Pancreas (tissue), 10 donors: ENCODE data around the gene SCLY. TPM values are rescaled to one million over a fixed set of nuclear protein-coding genes. Genes with fewer than 3 reads are reported as not detected.

Source experiments
- ATAC-seq, 4 donors: fragments of 200-7000 bp; cut with Tn5 transposase; one replicate each; pipeline versions ENCODE4 v1.8.0 to v1.9.1; 2020; ENCODE audit warnings: mild to moderate bottlenecking in 4 of 4, moderate library complexity in 4 of 4
- DNase-seq, 6 donors: peaks; one replicate each; pipeline ENCODE4 v3.0.0-alpha.2; 2020
- FAIRE-seq: peaks from 2 replicates; lab custom pipeline; 2012; peaks lifted over from hg19 to GRCh38; lab: Jason Lieb, UNC
- H3K27ac ChIP-seq, 4 donors: fragments of 200-600 bp; sonication (generic); 1 replicate in 3 of 4; 2 replicates in 1 of 4; pipeline versions ENCODE4 v1.5.0 to v1.8.0; 2020
- H3K27me3 ChIP-seq, 4 donors: fragments of 200-600 bp; one replicate each; pipeline ENCODE4 v1.8.0; 2021
- H3K36me3 ChIP-seq, 3 donors: fragments of 200-600 bp; sonication (generic) in 1 of 3; one replicate each; pipeline versions ENCODE4 v1.5.0 to v1.8.0; 2020 to 2021
- H3K4me1 ChIP-seq, 3 donors: fragments of 200-600 bp; one replicate each; pipeline ENCODE4 v1.8.0; 2021
- H3K4me3 ChIP-seq, 4 donors: fragments of 200-600 bp; sonication (generic) in 2 of 4; one replicate each; pipeline versions ENCODE4 v1.5.0 to v1.8.0; 2020 to 2021
- H3K9me3 ChIP-seq, 4 donors: fragments of 200-600 bp; one replicate each; pipeline ENCODE4 v1.8.0; 2021
- WGBS, 2 donors: extraction: QIAGEN DNeasy Blood & Tissue Kit; methylation state at CpG; one replicate each; pipeline ENCODE4 v1.1.7; 2013; 5-methylcytosine and 5-hydroxymethylcytosine counted together
- intact Hi-C, 3 donors: fragments of 100-400 bp; cut with DNase I; formaldehyde crosslinking; loops; one replicate each; pipeline versions ENCODE4 v1.11.1 to v1.14.2; 2022
- polyA plus RNA-seq, 2 donors: library from polyadenylated mRNA; stranded (reverse); fragments of 200-250 nt; gene quantifications; one replicate each; pipeline ENCODE4 v1.2.3, GENCODE V29; 2013
- total RNA-seq, 6 donors: library from RNA; stranded (reverse); fragmentation: NEBNext Ultra II Directional in 4 of 6; extraction: Animal tissue kit (Norgen Biotek cat#: 25700) in 4 of 6; gene quantifications; one replicate each; pipeline versions ENCODE4 v1.2.1 to v1.2.4, GENCODE V29; 2021 to 2023
- TF ChIP-seq, protein P1 (sequence below), 4 donors: fragments of 200-600 bp; sonication (generic) in 3 of 4; IDR thresholded peaks; one replicate each; pipeline versions ENCODE4 v1.5.0 to v1.8.0; 2021; ENCODE audit warnings: antibody characterized with exemption in 4 of 4
- donor health status: healthy with polysubstance abuse.
- donor health status: DM: no; HTN: no; CAD: no; lungs with moderate emphysema.
- donor health status: DM: no; HTN: no; CAD: no.
- donor health status: control.
- donor health status: control.
- donor health status: Bipolar disorder and iron deficiency.
- donor health status: DM: yes; HTN: yes; CAD: no.
- donor health status: DM: no; HTN: no; CAD: no.
- donor health status: DM: no; HTN: no; CAD: no.
- donor health status: DM: yes; HTN: yes; CAD: no.

Gene SCLY
- total and polyA plus RNA-seq, 8 donors = 13.8 to 33.5 (median 22.3) TPM

DNA sequence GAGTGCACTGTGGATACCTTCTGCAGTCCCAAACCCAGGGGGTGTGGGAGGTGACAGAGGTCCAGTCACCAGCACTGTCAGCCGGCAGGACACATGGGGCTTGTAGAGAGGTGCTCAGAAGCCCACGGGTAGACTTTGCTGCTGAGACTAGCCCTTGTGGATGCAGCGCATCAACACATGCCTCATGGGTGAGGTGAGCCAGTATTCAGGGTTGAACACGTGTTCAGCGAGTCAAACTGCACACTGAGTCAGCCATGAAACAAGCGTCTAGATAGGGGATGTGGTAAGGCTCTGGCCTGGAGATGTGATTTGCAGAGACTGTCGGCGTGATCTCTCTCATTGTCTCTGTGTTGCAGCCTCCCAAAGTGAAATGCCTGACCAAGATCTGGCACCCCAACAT lies 35.8 kb upstream of the SCLY start:
- no peaks in the 10 kb centered on the region for H3K27me3 ChIP-seq
- H3K4me3 ChIP-seq = no peak overlapping the region
- peaks cover 0 to 3% (median 0%) of the 10 kb centered on the region in 3 donors for H3K36me3 ChIP-seq
- intact Hi-C loops = no loop called here
- TF ChIP-seq, protein P1, sequence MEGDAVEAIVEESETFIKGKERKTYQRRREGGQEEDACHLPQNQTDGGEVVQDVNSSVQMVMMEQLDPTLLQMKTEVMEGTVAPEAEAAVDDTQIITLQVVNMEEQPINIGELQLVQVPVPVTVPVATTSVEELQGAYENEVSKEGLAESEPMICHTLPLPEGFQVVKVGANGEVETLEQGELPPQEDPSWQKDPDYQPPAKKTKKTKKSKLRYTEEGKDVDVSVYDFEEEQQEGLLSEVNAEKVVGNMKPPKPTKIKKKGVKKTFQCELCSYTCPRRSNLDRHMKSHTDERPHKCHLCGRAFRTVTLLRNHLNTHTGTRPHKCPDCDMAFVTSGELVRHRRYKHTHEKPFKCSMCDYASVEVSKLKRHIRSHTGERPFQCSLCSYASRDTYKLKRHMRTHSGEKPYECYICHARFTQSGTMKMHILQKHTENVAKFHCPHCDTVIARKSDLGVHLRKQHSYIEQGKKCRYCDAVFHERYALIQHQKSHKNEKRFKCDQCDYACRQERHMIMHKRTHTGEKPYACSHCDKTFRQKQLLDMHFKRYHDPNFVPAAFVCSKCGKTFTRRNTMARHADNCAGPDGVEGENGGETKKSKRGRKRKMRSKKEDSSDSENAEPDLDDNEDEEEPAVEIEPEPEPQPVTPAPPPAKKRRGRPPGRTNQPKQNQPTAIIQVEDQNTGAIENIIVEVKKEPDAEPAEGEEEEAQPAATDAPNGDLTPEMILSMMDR (IDR thresholded peaks at IDR 0.05) = no peak
- WGBS, 2 donors = 91 to 93% methylated on average over 8 of the region's 8 CpGs
- DNase-seq (no peak), ATAC-seq (no peak), FAIRE-seq (no peak)
- no peaks in the 10 kb centered on the region for H3K9me3 ChIP-seq
- H3K4me1 ChIP-seq = no peaks in the 10 kb centered on the region
- H3K27ac ChIP-seq = no peak overlapping the region

GRCh38 chr2:238025741-238026360 lies 35.0 kb upstream of the SCLY start:
- DNase-seq = no peak

GRCh38 chr2:238027058-238027457 lies 33.7 kb upstream of the SCLY start:
- WGBS, 2 donors = 84 to 90% methylated on average over 4 of the region's 4 CpGs
- ATAC-seq (no peak), DNase-seq (no peak), FAIRE-seq (no peak)
- Histone ChIP-seq H3K36me3 (peaks cover 0 to 10% (median 5%) of the 10 kb centered on the region in 3 donors), H3K9me3 (no peaks in the 10 kb centered on the region), H3K4me1 (no peaks in the 10 kb centered on the region), H3K27me3 (no peaks in the 10 kb centered on the region), H3K27ac (no peak overlapping the region), H3K4me3 (no peak overlapping the region)
- intact Hi-C loops = no loop called here
- TF ChIP-seq, protein P1 (IDR thresholded peaks at IDR 0.05) = no peak

More at GRCh38 chr2:238025741-238026360, 35.0 kb upstream of the SCLY start:
- intact Hi-C loops = no loop called here
- H3K9me3 ChIP-seq = no peaks in the 10 kb centered on the region
- TF ChIP-seq, protein P1 (IDR thresholded peaks at IDR 0.05) = no peak
- H3K27me3 ChIP-seq = no peaks in the 10 kb centered on the region
- no peak for FAIRE-seq
- H3K4me3 ChIP-seq = no peak overlapping the region
- 89 to 93% methylated on average over 9 of the region's 9 CpGs for WGBS, 2 donors
- no peaks in the 10 kb centered on the region for H3K4me1 ChIP-seq
- no peak overlapping the region for H3K27ac ChIP-seq
- peaks cover 0 to 5% (median 5%) of the 10 kb centered on the region in 3 donors for H3K36me3 ChIP-seq
- no peak for ATAC-seq

- Histone ChIP-seq H3K36me3 (peaks cover 2 to 10% (median 5%) of the 10 kb centered on the region in 3 donors), H3K9me3 (no peaks in the 10 kb centered on the region), H3K27ac (no peak overlapping the region), H3K4me3 (no peak overlapping the region), H3K4me1 (no peaks in the 10 kb centered on the region), H3K27me3 (no peaks in the 10 kb centered on the region)
- TF ChIP-seq, protein P1 (IDR thresholded peaks at IDR 0.05) = no peak
- intact Hi-C loops = no loop called here
- no peak for DNase-seq
- peak in 1 of 4 donors; percentile 27 for ATAC-seq
- FAIRE-seq = no peak
- 84% methylated on average over 9 of the region's 9 CpGs for WGBS, 2 donors
These were observed 33.0 kb upstream of the SCLY start for GRCh38 chr2:238027591-238028415.
